Glutamatergic neuron (in vitro differentiated cells): Measurements from ENCODE around the gene PCNA. TPM values are rescaled to one million over a fixed set of nuclear protein-coding genes. Genes with fewer than 3 reads are reported as not detected.
"Not testable (repeated sequence)": the region's sequence is repeated elsewhere in the genome, so short reads cannot be mapped to it uniquely, and the experiment has no call there.

Source experiments
- DNase-seq: peaks from one replicate; pipeline ENCODE4 v3.0.0; 2022
- H3K27ac Mint-ChIP-seq: one replicate; pipeline ENCODE4 v1.8.0; 2020; ENCODE audit warnings: mild to moderate bottlenecking, mixed read lengths, inconsistent platforms; ENCODE audit not compliant: unreplicated experiment
- H3K27me3 Mint-ChIP-seq: one replicate; pipeline ENCODE4 v1.8.0; 2020; ENCODE audit warnings: mild to moderate bottlenecking, moderate library complexity, mixed read lengths, inconsistent platforms; ENCODE audit not compliant: unreplicated experiment
- H3K36me3 Mint-ChIP-seq: one replicate; pipeline ENCODE4 v1.8.0; 2020; ENCODE audit warnings: mild to moderate bottlenecking, mixed read lengths, inconsistent platforms; ENCODE audit not compliant: unreplicated experiment
- H3K4me1 Mint-ChIP-seq: one replicate; pipeline ENCODE4 v1.8.0; 2020; ENCODE audit warnings: mild to moderate bottlenecking, low read depth, mixed read lengths, inconsistent platforms; ENCODE audit not compliant: unreplicated experiment
- H3K4me3 Mint-ChIP-seq: one replicate; pipeline ENCODE4 v1.8.0; 2020; ENCODE audit warnings: mild to moderate bottlenecking, mixed read lengths, inconsistent platforms; ENCODE audit not compliant: unreplicated experiment
- H3K9me3 Mint-ChIP-seq: one replicate; pipeline ENCODE4 v1.8.0; 2020; ENCODE audit warnings: mild to moderate bottlenecking, moderate library complexity, mixed read lengths, inconsistent platforms; ENCODE audit not compliant: unreplicated experiment
- CTCF ChIP-seq: fragments of 200-600 bp; sonication (generic); IDR thresholded peaks from one replicate; pipeline ENCODE4 v1.5.0; 2021; ENCODE audit not compliant: partially characterized antibody, unreplicated experiment
- total RNA-seq: library from RNA; stranded (reverse); fragmentation: NEBNext Ultra II Directional; extraction: Animal tissue kit (Norgen Biotek cat#: 25700); gene quantifications from one replicate; pipeline ENCODE4 v1.2.1, GENCODE V29; 2021; ENCODE audit not compliant: unreplicated experiment

PCNA gene
- total RNA-seq, 1 donor from 2014 or later, result 43.3 TPM

- Mint-ChIP-seq H3K36me3 (no peaks in the 10 kb centered on the region), H3K4me1 (no peaks in the 10 kb centered on the region), H3K27me3 (peaks cover 2% of the 10 kb centered on the region), H3K9me3 (no peaks in the 10 kb centered on the region), H3K4me3 (no peak overlapping the region), H3K27ac (no peak overlapping the region)
- DNase-seq, result no peak
- no peak for TF ChIP-seq CTCF
Measured at GRCh38 chr20:5080384-5080877, 39.3 kb downstream of the PCNA start.

DNA sequence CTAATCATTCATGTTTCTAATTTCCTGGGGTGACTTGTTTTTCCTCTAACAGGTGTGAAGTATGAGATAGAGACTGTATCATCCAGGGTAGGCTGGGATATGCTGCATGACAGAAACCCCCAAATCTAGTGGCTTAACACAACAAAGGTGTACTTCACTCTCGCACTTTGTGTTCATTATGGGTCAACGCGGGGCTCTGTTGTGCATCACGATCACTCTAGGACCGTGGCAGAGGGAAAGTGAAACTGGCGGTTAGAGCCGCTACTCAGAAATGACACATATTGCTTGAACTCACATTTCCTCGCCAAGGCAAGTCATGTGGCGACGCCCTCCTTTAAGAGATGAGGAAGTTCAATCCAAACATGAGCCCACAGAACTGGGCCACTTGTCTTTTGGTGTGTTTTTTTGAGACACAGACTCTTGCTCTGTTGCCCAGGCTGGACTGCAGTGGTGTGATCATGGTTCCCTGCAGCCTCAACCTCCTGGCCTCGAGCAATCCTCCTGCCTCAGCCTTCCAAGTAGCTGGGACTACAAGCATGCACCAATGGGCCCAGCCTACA is 41.3 kb downstream of the PCNA start:
- Mint-ChIP-seq H3K4me3 (no peak overlapping the region), H3K9me3 (no peaks in the 10 kb centered on the region), H3K27ac (no peak overlapping the region), H3K27me3 (peaks cover 2% of the 10 kb centered on the region), H3K4me1 (no peaks in the 10 kb centered on the region), H3K36me3 (no peaks in the 10 kb centered on the region)
- TF ChIP-seq CTCF, result no peak
- no peak for DNase-seq

GRCh38 chr20:5077761-5078387 is 41.9 kb downstream of the PCNA start:
- Mint-ChIP-seq H3K27me3 (peaks cover 2% of the 10 kb centered on the region), H3K27ac (no peak overlapping the region), H3K9me3 (no peaks in the 10 kb centered on the region), H3K36me3 (no peaks in the 10 kb centered on the region), H3K4me3 (no peak overlapping the region), H3K4me1 (no peaks in the 10 kb centered on the region)
- DNase-seq, result no peak
- no peak for TF ChIP-seq CTCF

GRCh38 chr20:5076913-5077312 is 42.8 kb downstream of the PCNA start:
- not testable (repeated sequence) for H3K4me1 Mint-ChIP-seq, H3K27me3 Mint-ChIP-seq, DNase-seq, H3K36me3 Mint-ChIP-seq, H3K9me3 Mint-ChIP-seq, H3K27ac Mint-ChIP-seq, H3K4me3 Mint-ChIP-seq

GRCh38 chr20:5074232-5074674 is 45.5 kb downstream of the PCNA start:
- Mint-ChIP-seq H3K4me3 (no peak overlapping the region), H3K9me3 (no peaks in the 10 kb centered on the region), H3K27me3 (no peaks in the 10 kb centered on the region), H3K27ac (no peak overlapping the region), H3K4me1 (no peaks in the 10 kb centered on the region), H3K36me3 (no peaks in the 10 kb centered on the region)
- no peak for DNase-seq
- no peak for TF ChIP-seq CTCF
